OCI-LY3 (cell line): ENCODE measurements around the gene GPR39.

Experiments used
- H2AFZ ChIP-seq: fragments of 200-600, 300-600 bp; shearing (Covaris generic); 2 replicates; pipeline ENCODE4 v1.6.0; 2014; ENCODE audit warnings: antibody characterized with exemption, low read depth, low read length
- H3K27ac ChIP-seq: fragments of 200-600, 300-600 bp; sonication (generic); 2 replicates; pipeline ENCODE4 v1.5.1; 2014; ENCODE audit warnings: mild to moderate bottlenecking, low read length, moderate library complexity, mixed read lengths
- H3K27me3 ChIP-seq: fragments of 200-600, 300-600 bp; sonication (generic); 2 replicates; pipeline ENCODE4 v1.6.1; 2014; ENCODE audit warnings: low read depth, low read length, mixed read lengths
- H3K36me3 ChIP-seq: fragments of 200-600, 300-600 bp; sonication (generic); replicated peaks from 2 replicates; pipeline ENCODE3; 2014; ENCODE audit warnings: low read depth, low read length, mixed read lengths
- H3K4me1 ChIP-seq: fragments of 300-600, 200-600 bp; sonication (generic); 2 replicates; pipeline ENCODE4 v1.6.1; 2014; ENCODE audit warnings: low read length, mixed read lengths
- H3K4me2 ChIP-seq: fragments of 200-600, 300-600 bp; sonication (generic); 2 replicates; pipeline ENCODE4 v1.6.1; 2014; ENCODE audit warnings: low read length, mixed read lengths
- H3K4me3 ChIP-seq: fragments of 300-600, 200-600 bp; sonication (generic); 2 replicates; pipeline ENCODE4 v1.5.1; 2014; ENCODE audit warnings: antibody characterized with exemption, mild to moderate bottlenecking, low read length, moderate library complexity
- H3K79me2 ChIP-seq: fragments of 300-600, 200-600 bp; shearing (Covaris generic); 2 replicates; pipeline ENCODE4 v1.6.1; 2014; ENCODE audit warnings: mild to moderate bottlenecking, low read length, mixed read lengths
- H3K9ac ChIP-seq: fragments of 300-600, 200-600 bp; shearing (Covaris generic); 2 replicates; pipeline ENCODE4 v1.6.0; 2014; ENCODE audit warnings: mild to moderate bottlenecking, low read length, moderate library complexity
- H3K9me3 ChIP-seq: fragments of 200-600, 300-600 bp; shearing (Covaris generic); 2 replicates; pipeline ENCODE4 v1.6.1; 2014; ENCODE audit warnings: low read length, mixed read lengths; ENCODE audit not compliant: insufficient read depth
- H4K20me1 ChIP-seq: fragments of 200-600, 300-600 bp; sonication (generic); 2 replicates; pipeline ENCODE4 v1.6.1; 2016; ENCODE audit warnings: low read length, mixed read lengths; ENCODE audit not compliant: insufficient read depth
- EZH2phosphoT487 ChIP-seq: fragments of 200-600 bp; shearing (Covaris generic); IDR thresholded peaks from 2 replicates; pipeline ENCODE4 v1.6.1; 2018; ENCODE audit warnings: antibody characterized with exemption, mixed run types, low read depth
- TF ChIP-seq, protein P1 (sequence below): fragments of 200-600, 300-600 bp; sonication (generic); IDR thresholded peaks from 2 replicates; pipeline ENCODE4 v1.5.1; 2014; ENCODE audit warnings: antibody characterized with exemption, low read length, low read depth

Gene GPR39

GRCh38 chr2:132633635-132634034 is 217.0 kb downstream of the GPR39 start:
- no peak overlapping the region for H3K4me3 ChIP-seq
- H3K36me3 ChIP-seq, result no peaks in the 10 kb centered on the region
- no peaks in the 10 kb centered on the region for H3K9me3 ChIP-seq
- H3K9ac ChIP-seq, result no peak overlapping the region
- no peaks in the 10 kb centered on the region for H3K79me2 ChIP-seq
- H3K27ac ChIP-seq, result no peak overlapping the region
- no peaks in the 10 kb centered on the region for H4K20me1 ChIP-seq
- H3K4me2 ChIP-seq, result no peak overlapping the region
- H2AFZ ChIP-seq, result no peak overlapping the region
- H3K27me3 ChIP-seq, result no peaks in the 10 kb centered on the region
- no peaks in the 10 kb centered on the region for H3K4me1 ChIP-seq
- TF ChIP-seq, protein P1, sequence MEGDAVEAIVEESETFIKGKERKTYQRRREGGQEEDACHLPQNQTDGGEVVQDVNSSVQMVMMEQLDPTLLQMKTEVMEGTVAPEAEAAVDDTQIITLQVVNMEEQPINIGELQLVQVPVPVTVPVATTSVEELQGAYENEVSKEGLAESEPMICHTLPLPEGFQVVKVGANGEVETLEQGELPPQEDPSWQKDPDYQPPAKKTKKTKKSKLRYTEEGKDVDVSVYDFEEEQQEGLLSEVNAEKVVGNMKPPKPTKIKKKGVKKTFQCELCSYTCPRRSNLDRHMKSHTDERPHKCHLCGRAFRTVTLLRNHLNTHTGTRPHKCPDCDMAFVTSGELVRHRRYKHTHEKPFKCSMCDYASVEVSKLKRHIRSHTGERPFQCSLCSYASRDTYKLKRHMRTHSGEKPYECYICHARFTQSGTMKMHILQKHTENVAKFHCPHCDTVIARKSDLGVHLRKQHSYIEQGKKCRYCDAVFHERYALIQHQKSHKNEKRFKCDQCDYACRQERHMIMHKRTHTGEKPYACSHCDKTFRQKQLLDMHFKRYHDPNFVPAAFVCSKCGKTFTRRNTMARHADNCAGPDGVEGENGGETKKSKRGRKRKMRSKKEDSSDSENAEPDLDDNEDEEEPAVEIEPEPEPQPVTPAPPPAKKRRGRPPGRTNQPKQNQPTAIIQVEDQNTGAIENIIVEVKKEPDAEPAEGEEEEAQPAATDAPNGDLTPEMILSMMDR, result no peak
- no peak for TF ChIP-seq EZH2phosphoT487

GRCh38 chr2:132636346-132636745 is 219.7 kb downstream of the GPR39 start:
- TF ChIP-seq EZH2phosphoT487, result no peak
- TF ChIP-seq, protein P1, result no peak

GRCh38 chr2:132638313-132639040 is 221.9 kb downstream of the GPR39 start:
- H3K79me2 ChIP-seq, result no peaks in the 10 kb centered on the region

More at GRCh38 chr2:132636346-132636745, 219.7 kb downstream of the GPR39 start:
- no peak overlapping the region for H3K9ac ChIP-seq
- no peaks in the 10 kb centered on the region for H3K79me2 ChIP-seq
- no peaks in the 10 kb centered on the region for H3K4me1 ChIP-seq
- H3K9me3 ChIP-seq, result no peaks in the 10 kb centered on the region
- no peak overlapping the region for H3K4me2 ChIP-seq
- no peaks in the 10 kb centered on the region for H4K20me1 ChIP-seq
- H3K36me3 ChIP-seq, result no peaks in the 10 kb centered on the region
- no peak overlapping the region for H3K4me3 ChIP-seq
- H2AFZ ChIP-seq, result no peak overlapping the region
- H3K27ac ChIP-seq, result no peak overlapping the region
- H3K27me3 ChIP-seq, result no peaks in the 10 kb centered on the region

GRCh38 chr2:132640116-132640515 is 223.5 kb downstream of the GPR39 start:
- Histone ChIP-seq H3K4me1 (no peaks in the 10 kb centered on the region), H4K20me1 (no peaks in the 10 kb centered on the region), H3K4me2 (no peak overlapping the region), H3K79me2 (no peaks in the 10 kb centered on the region), H2AFZ (no peak overlapping the region), H3K27ac (no peak overlapping the region), H3K4me3 (no peak overlapping the region), H3K27me3 (0 out of 2 replicates have a peak, but pooled peaks cover 2% of the 10 kb centered on the region), H3K36me3 (no peaks in the 10 kb centered on the region), H3K9ac (no peak overlapping the region), H3K9me3 (no peaks in the 10 kb centered on the region)
- TF ChIP-seq, protein P1, result no peak
- no peak for TF ChIP-seq EZH2phosphoT487

More at GRCh38 chr2:132638313-132639040, 221.9 kb downstream of the GPR39 start:
- Histone ChIP-seq H3K4me1 (no peaks in the 10 kb centered on the region), H3K9ac (no peak overlapping the region), H4K20me1 (no peaks in the 10 kb centered on the region), H2AFZ (no peak overlapping the region), H3K27me3 (no peaks in the 10 kb centered on the region), H3K4me2 (no peak overlapping the region), H3K36me3 (no peaks in the 10 kb centered on the region), H3K9me3 (no peaks in the 10 kb centered on the region), H3K4me3 (no peak overlapping the region), H3K27ac (no peak overlapping the region)
- TF ChIP-seq EZH2phosphoT487, result no peak
- TF ChIP-seq, protein P1, result no peak
